ENCODE data around the gene PRPF19.
"Not testable (repeated sequence)": the region's sequence is repeated elsewhere in the genome, so short reads cannot be mapped to it uniquely, and the experiment has no call there.

PRPF19 gene

DNA sequence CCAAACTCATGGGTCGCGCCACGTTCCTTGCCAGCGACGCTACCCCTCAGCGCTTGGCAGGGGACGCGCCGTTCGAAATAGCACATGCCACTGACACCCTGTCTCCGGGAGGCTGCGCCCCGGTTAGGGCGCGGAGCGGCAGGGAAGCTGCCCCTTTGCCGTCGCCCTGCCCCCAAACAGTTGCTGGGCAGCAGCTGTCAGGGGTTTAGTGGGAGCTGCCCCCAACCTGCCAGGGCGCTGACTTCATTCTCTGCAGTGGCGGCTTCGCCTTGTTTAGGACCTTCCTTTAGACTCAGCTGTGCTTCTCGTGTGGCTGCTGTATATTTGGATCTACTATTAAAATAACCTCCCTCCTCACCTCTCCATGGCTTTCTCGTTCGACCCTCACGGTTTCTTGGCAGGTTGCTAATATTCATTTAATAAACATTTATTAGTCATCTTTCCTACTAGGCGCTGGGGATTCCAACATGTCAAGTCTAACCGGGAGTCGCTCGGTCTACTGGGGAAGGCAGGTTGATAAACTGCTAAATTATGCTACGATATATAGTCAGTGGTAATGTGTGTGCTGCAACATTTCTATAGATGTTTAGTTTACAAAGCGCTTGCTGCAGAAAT lies 8.4 kb upstream of the PRPF19 start:
- H3K36me3 Mint-ChIP-seq: peaks cover 4% of the 10 kb centered on the region
- no peaks in the 10 kb centered on the region for H3K9me3 Mint-ChIP-seq
- DNase-seq: peak; percentile 58
- H3K4me1 Mint-ChIP-seq: peaks cover 60% of the 10 kb centered on the region
- H3K27ac Mint-ChIP-seq: peak overlapping the region; percentile 95
- H3K4me3 Mint-ChIP-seq: peak overlapping the region; percentile 92
- H3K27me3 Mint-ChIP-seq: peaks cover 7% of the 10 kb centered on the region
- CTCF ChIA-PET: interaction anchor here (0.8 to 5.5 kb wide), 14 partner anchors 12 to 471 kb away, joined by 3 to 57 read pairs (median 4); partner anchors contain the start of gene PRPF19

DNA sequence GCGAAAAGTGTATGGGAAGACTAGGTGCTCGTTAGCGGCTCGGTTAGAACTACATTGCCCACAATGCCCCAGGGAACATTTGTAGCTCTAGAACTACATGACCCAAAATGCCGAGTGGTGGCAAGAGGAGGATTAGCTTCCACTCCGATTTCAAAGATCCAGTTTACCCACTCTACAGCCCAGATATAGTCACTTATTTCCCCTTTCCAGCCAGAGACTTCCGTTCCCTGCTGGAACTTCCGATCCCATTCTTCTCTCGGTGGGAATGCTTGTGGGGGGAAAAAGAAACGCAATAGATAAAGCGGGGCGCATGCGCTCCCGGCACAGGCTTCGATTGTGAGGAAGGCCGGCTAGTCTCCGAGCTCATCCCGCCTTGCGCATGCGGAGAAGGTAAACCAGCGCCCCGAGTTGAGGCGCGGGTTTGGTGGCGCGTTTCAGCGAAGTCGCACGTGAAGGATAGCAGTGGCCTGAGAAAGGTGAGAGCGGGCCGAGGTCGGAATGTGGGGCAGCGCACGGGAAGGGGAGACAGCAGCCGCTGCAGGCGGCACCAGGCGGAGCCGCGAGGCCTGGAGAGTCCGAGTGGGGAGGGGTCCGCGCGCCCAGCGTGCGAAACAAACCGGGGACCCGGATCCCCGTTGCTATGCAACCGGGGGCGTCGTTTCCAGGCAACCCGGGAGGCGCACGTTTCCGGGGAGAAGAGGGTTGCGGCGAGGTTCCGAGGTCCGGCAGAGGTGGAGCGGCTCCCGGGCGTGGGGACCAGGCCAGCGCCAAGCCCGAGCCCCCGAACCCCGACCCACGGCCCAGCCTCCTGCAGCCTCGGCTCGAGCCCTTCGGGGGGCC lies 7.6 kb upstream of the PRPF19 start, which contains the start of gene TMEM109:
TSS of gene TMEM109 (plus strand) at position 366 of the 840 bp plus-strand sequence. CDS start 5,536 bp downstream, outside the sequence.
- no peaks in the 10 kb centered on the region for H3K9me3 Mint-ChIP-seq
- peak within 1 kb of the TSS; percentile 92 for H3K4me3 Mint-ChIP-seq
- peaks cover 57% of the 10 kb centered on the region for H3K4me1 Mint-ChIP-seq
- peak within 1 kb of the TSS; percentile 96 for H3K27ac Mint-ChIP-seq
- H3K27me3 Mint-ChIP-seq: peaks cover 11% of the 10 kb centered on the region
- peaks cover 4% of the 10 kb centered on the region for H3K36me3 Mint-ChIP-seq
- DNase-seq: peak; percentile 91
- CTCF ChIA-PET: interaction anchor here (0.7 to 5.5 kb wide), 6 partner anchors 11 to 472 kb away, joined by 3 to 57 read pairs (median 4); partner anchors contain the start of gene PRPF19

DNA sequence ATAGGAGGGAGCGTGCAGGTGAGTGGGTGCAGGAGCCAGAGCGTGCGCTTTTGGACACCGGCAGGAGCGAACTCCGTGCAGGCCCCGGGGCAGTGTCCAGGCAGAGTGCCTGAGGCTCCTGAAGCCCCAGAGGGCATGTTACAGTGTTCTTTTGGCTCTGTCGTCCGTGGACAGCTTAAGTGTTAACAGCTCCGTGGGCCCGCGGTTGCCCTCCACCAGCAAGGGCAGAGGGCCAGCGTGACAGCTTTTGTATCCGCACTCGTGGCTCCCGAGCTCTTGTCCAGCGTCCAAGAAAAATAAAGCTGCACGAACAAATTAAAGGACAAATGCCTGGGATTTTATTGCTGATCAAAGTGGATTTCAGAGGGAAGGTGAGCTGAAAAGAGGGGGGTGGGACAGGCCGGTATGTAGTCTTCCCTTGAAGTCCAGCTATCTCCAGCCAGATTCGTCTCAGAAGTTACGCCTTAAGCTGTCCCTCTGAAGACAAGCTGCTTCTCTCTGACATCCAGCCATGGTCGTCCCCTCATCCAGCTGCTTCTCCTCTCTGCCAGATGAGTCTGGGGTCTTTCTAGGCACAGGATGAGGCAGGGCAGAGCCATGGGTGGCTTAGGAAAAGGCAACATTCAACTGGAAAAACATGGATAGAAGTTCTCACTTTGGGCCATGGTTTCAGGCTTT lies 6.6 kb upstream of the PRPF19 start:
- peaks cover 18% of the 10 kb centered on the region for H3K27me3 Mint-ChIP-seq
- peaks cover 4% of the 10 kb centered on the region for H3K36me3 Mint-ChIP-seq
- H3K4me3 Mint-ChIP-seq: peak overlapping the region; percentile 92
- DNase-seq: no peak
- H3K9me3 Mint-ChIP-seq: no peaks in the 10 kb centered on the region
- peak overlapping the region; percentile 96 for H3K27ac Mint-ChIP-seq
- CTCF ChIA-PET: interaction anchor here (0.6 to 5.5 kb wide), 6 partner anchors 10 to 473 kb away, joined by 3 to 57 read pairs (median 4); partner anchors contain the start of gene PRPF19
- H3K4me1 Mint-ChIP-seq: peaks cover 54% of the 10 kb centered on the region

DNA sequence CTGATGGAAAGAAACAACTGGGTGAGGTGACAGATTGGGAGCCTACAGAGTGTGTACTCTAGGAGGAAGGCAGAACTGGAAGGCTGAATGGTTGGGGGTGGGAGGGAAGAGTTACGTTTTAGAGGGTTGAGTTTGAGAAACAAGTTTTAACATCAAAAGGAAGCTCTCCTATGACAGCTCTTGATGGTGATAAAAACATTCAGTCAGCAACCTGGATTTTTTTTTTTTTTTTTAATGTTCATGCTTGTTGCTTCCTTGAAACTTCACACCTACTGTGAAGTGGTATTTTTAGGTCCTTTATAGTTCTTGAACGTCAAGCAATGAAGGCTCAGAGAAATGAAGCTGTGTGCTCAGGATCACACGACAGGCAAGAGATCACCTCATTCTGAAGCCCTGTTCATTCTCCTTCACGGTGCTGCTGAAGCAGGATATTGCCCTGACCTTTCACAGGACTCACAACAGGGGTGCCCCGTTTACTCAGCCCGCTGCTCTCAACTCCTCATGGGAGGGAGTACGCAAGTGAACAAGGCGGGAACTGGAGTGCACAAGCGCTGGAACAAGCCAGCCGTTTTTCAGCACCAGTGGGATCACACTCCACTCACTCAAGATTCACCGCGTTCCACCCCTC lies 6.0 kb upstream of the PRPF19 start:
- Mint-ChIP-seq H3K36me3 (peaks cover 4% of the 10 kb centered on the region), H3K9me3 (no peaks in the 10 kb centered on the region), H3K4me3 (no peak overlapping the region), H3K27me3 (peaks cover 22% of the 10 kb centered on the region), H3K27ac (peak overlapping the region; percentile 77), H3K4me1 (peaks cover 57% of the 10 kb centered on the region)
- no peak for DNase-seq
- CTCF ChIA-PET: interaction anchor here (1.2 to 5.5 kb wide), 3 partner anchors 9 to 80 kb away, joined by 3 to 57 read pairs (median 4); partner anchors contain the start of gene PRPF19

DNA sequence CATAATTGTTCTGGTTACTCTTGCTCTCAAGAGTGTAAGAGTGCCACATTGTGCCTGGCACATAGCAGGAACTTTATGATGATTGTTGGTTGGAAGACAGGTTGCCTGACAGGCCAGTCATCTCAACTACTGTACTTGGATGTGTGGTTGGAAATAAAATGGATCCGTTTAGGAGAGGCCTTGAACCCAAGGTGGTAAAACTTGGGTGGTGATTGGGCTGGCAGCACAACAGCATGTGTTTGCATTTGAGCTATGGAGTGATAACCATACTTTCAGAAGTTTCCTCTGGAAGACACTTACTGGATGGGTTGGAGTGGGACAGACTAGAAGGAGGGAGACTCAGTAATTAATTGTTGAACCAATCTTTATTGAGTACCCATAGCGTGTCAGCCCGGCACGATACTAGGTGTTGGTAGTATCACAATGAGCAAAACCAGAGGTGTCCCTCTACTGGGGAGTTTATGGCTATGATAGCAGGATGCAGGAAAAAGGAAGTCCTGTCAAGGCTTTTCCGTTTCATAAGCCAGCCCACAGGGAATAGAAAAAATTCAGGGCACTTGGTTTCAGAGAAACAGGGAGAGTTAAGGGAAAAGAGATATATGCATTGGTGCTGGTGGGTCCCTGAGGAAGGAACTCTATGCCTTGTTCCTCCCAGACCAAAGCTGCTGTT lies 4.5 kb upstream of the PRPF19 start:
- Mint-ChIP-seq H3K27me3 (peaks cover 22% of the 10 kb centered on the region), H3K27ac (no peak overlapping the region), H3K36me3 (peaks cover 2% of the 10 kb centered on the region), H3K4me1 (peaks cover 54% of the 10 kb centered on the region), H3K9me3 (no peaks in the 10 kb centered on the region), H3K4me3 (no peak overlapping the region)
- DNase-seq: no peak
- CTCF ChIA-PET: interaction anchor here (5.5 kb wide), 1 partner anchor 8 kb away, joined by 57 read pairs; the partner anchor contains the start of gene PRPF19

DNA sequence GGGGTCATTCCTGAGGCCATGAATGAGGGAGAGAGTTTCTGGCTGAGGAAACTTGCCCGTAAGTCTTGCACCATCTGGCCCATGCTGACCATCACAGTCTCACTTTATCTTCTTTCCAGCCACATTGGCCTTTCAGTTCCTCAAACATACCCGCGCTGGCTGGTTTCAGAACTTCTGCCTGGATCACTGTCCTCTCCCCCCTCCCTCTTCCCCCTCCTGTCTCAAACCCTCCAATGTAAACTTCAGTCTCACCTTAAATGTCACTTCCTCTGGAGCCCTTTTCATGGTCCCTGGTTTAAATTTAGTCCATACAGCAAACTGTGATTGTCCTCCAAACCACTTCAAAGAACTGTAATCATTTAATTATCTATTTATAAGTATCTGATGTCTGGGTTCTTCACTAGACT lies 3.9 kb upstream of the PRPF19 start:
- Mint-ChIP-seq H3K4me3 (no peak overlapping the region), H3K4me1 (peaks cover 52% of the 10 kb centered on the region), H3K36me3 (peaks cover under 1% of the 10 kb centered on the region), H3K27ac (no peak overlapping the region), H3K9me3 (no peaks in the 10 kb centered on the region), H3K27me3 (peaks cover 22% of the 10 kb centered on the region)
- CTCF ChIA-PET: no interaction called here
- DNase-seq: no peak

DNA sequence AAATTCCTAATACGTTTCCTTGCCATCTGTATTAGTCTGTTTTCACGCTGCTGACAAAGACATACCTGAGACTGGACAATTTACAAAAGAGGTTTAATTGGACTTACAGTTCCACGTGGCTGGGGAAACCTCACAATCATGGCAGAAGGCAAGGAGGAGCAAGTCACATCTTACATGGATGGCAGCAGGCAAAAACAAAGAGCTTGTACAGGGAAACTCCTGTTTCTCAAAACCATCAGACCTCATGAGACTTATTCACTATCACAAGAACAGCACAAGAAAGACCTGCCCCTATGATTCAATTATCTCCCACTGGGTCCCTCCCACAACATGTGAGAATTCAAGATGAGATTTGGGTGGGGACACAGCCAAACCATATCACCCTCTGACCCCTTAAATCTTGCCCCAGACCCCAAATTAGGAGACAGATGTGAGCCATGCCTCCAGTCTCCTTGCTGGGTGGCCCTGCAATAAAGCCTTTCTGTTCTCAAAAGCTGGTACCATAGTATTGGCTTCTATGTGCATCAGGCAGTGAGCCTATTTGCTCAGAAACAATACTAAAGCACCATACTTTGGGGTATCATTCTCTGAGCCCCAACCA lies 3.4 kb upstream of the PRPF19 start:
- CTCF ChIA-PET, H3K4me3 Mint-ChIP-seq, H3K27ac Mint-ChIP-seq, H3K9me3 Mint-ChIP-seq, H3K36me3 Mint-ChIP-seq: not testable (repeated sequence)
- peaks cover 51% of the 10 kb centered on the region for H3K4me1 Mint-ChIP-seq
- DNase-seq: peak; percentile 9
- H3K27me3 Mint-ChIP-seq: peaks cover 22% of the 10 kb centered on the region

DNA sequence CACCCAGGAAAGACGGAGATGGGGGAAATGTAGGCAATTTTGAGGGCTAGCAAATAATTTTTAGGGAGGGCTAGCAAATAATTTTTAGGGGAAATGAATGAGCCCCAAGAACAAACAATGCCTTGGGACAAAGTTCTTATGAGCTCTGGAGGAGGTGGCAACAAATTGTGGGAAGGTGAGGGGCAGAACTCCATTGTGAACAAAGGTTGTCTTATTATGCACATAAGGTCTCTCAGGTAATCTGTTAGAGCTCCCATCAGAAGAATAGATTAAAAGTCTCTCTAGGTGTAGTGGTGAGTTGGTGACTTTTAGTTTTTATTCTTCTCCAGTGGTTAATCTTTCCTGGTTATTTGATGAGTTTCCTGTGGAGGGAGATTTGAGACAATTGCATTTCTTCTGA lies 2.4 kb upstream of the PRPF19 start:
- Mint-ChIP-seq H3K27me3 (peaks cover 22% of the 10 kb centered on the region), H3K27ac (peak overlapping the region; percentile 11), H3K9me3 (no peaks in the 10 kb centered on the region), H3K36me3 (peaks cover 3% of the 10 kb centered on the region), H3K4me1 (peaks cover 61% of the 10 kb centered on the region), H3K4me3 (no peak overlapping the region)
- CTCF ChIA-PET: interaction anchor here (0.7 to 1.1 kb wide), 2 partner anchors 9 to 60 kb away, joined by 3 read pairs; no protein-coding TSS in a partner anchor
- DNase-seq: no peak

DNA sequence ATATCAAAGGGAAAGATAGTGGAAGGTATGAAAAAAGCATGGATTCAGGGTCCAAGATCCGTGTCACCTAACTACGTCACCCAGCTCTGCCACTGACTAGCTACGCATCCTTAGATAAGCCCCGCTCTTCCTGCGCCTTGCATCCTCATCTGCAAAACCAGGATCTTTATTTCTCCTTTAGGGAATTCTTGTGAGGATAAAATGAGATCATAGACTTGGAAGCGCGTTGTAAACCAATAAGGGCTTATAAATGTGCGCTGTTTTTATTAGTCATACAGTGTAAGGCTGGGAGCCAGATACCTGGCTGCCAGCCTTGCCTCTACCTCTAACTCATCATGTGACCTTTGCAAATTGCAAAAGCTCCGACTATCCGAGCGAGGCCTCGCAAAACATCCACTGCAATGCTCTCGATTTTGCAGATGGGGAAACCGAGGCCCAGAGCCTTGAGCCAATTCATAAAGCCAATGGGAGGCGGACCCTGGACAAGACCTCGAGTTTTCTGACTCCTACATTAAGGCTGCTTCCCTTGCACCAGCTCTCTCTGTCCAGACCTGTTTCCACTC lies 753 bp downstream of the PRPF19 start:
- peaks cover 36% of the 10 kb centered on the region for H3K4me1 Mint-ChIP-seq
- CTCF ChIA-PET: interaction anchor here (0.8 to 10.1 kb wide), 9 partner anchors 8 to 282 kb away, joined by 3 to 100 read pairs (median 4); partner anchors contain the start of gene TMEM109
- H3K36me3 Mint-ChIP-seq: peaks cover 18% of the 10 kb centered on the region
- DNase-seq: peak; percentile 30
- H3K27me3 Mint-ChIP-seq: peaks cover 22% of the 10 kb centered on the region
- peak overlapping the region; percentile 93 for H3K27ac Mint-ChIP-seq
- H3K9me3 Mint-ChIP-seq: no peaks in the 10 kb centered on the region
- H3K4me3 Mint-ChIP-seq: peak overlapping the region; percentile 79

DNA sequence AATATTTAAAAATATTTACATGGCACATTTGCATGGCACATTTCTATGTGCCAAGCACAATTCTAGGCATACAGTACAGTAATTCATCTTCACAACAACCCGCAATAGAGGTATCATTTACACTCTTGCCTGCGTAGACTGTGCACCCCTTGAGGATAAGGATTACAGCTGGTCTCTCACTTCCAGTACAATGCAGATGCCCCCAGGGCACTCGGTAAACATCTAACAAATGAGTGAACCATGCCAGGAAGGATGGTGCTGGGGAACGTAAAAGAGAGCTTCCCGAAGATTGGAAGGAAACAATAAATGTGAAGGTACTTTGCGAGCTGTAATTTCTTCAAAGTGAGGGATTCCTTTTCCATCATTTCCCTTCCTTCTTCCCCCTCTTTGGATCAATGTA lies 1.3 kb downstream of the PRPF19 start:
- peak overlapping the region; percentile 93 for H3K27ac Mint-ChIP-seq
- peak overlapping the region; percentile 79 for H3K4me3 Mint-ChIP-seq
- DNase-seq: peak; percentile 15
- H3K4me1 Mint-ChIP-seq: peaks cover 33% of the 10 kb centered on the region
- peaks cover 22% of the 10 kb centered on the region for H3K36me3 Mint-ChIP-seq
- CTCF ChIA-PET: interaction anchor here (0.6 to 10.1 kb wide), 9 partner anchors 9 to 282 kb away, joined by 3 to 100 read pairs (median 4); partner anchors contain the start of gene TMEM109
- no peaks in the 10 kb centered on the region for H3K9me3 Mint-ChIP-seq
- H3K27me3 Mint-ChIP-seq: peaks cover 18% of the 10 kb centered on the region

DNA sequence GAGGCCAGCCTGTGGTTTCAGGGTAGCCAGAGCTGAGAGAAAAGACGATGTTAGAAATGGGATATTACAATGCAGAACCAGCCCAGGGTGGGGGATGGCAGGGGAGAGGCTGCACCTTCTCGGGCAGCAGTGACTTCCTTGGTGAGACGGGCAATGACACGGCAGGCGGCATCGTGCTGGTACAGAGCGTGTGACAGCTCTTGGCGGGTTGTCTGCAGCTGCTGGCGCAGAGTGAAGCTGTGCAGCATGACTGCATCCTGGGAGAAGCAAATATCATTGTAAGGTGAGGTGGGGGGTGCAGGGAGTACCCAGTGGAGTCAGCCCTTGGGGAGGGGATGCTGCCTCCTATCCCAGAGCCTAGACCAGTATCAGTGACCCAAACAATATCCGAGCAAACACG lies 3.8 kb downstream of the PRPF19 start:
- Mint-ChIP-seq H3K4me1 (peaks cover 32% of the 10 kb centered on the region), H3K36me3 (peaks cover 44% of the 10 kb centered on the region), H3K9me3 (no peaks in the 10 kb centered on the region), H3K4me3 (no peak overlapping the region), H3K27me3 (peaks cover 1% of the 10 kb centered on the region), H3K27ac (no peak overlapping the region)
- DNase-seq: peak; percentile 12
- CTCF ChIA-PET: interaction anchor here (1.2 to 10.1 kb wide), 5 partner anchors 8 to 178 kb away, joined by 4 to 100 read pairs (median 35); partner anchors contain the start of gene TMEM109

DNA sequence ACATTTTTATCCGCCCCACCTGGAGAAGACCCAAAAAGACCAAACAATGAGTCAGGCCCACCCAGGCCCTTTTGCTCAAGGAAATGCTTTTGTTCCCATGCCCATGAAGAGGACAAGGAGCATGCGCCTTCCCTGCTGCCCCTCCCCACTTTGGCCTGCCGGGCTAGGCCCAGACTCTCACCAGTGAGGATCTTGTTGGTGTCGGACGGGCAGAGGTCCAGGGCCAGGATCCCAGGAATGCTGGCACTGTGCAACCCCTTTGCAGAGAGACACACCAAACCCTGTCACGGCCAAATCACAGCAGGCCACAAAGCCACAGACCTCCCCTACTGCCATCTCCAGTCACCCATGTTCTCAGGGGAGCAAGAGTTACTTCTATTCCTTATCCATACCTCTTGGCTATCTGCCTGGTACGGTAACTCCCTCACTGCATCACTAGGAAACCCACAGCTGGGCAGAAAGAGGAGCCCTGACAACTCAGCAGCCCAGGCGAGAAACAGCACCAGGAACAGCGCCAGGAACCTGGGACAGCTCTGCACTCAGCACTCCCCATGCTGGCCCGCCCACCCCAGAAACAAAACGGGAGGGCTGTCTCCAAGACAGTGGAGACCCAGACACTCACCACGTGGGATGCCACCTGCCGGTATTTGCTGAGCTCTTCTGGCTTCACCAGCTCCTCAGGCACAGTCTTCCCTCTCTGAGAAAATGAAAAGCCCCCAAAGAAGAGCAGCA lies 5.5 kb downstream of the PRPF19 start:
- CTCF ChIA-PET: interaction anchor here (0.7 to 10.1 kb wide), 9 partner anchors 10 to 286 kb away, joined by 3 to 100 read pairs (median 11); partner anchors contain the start of gene TMEM109
- H3K36me3 Mint-ChIP-seq: peaks cover 56% of the 10 kb centered on the region
- peak; percentile 19 for DNase-seq
- H3K9me3 Mint-ChIP-seq: no peaks in the 10 kb centered on the region
- peaks cover 21% of the 10 kb centered on the region for H3K4me1 Mint-ChIP-seq
- H3K27ac Mint-ChIP-seq: no peak overlapping the region
- no peak overlapping the region for H3K4me3 Mint-ChIP-seq
- H3K27me3 Mint-ChIP-seq: no peaks in the 10 kb centered on the region
